T47D (cell line): ENCODE measurements around the gene POLR3C.

Source experiments
- DNase-seq, 2 experiments: peaks; one replicate each; pipeline versions ENCODE4 v3.0.0 to v3.0.0-alpha.2; 2011 to 2012; ENCODE audit warnings: low read depth in 1 of 2, low spot score in 1 of 2
- JUND ChIP-seq: IDR thresholded peaks from 2 replicates; pipeline ENCODE4 v1.6.1; 2012; ENCODE audit warnings: low read depth
- in situ Hi-C: cut with HindIII; loops from 2 replicates; pipeline ENCODE4 v1.10.0; 2016; ENCODE audit warnings: low sequenced_read_pairs, low pct_unique_long_range_greater_than_20kb

POLR3C gene

DNA sequence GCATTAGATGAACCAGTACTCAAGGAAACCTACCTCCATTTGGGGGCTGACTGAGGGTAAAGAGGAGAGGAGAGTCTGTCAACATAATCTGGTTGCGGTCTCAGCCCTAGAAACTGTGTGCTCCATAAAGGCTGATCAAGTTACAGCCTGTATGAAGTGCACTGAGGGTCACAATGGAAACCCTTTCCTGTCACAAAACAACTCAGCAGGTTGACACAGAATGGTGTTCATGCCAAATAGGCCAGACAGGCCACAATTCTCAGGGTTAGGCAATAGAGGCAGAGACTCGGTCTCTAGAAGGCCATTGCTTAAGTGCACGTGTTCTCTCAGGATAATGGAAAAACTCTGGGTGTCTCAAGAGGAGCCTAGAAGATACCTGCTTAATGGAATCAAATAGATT is 65.7 kb downstream of the POLR3C start:
- TF ChIP-seq JUND: no peak
- in situ Hi-C loops: no loop called here
- peak in 1 of 2 experiments; percentile 23 for DNase-seq

DNA sequence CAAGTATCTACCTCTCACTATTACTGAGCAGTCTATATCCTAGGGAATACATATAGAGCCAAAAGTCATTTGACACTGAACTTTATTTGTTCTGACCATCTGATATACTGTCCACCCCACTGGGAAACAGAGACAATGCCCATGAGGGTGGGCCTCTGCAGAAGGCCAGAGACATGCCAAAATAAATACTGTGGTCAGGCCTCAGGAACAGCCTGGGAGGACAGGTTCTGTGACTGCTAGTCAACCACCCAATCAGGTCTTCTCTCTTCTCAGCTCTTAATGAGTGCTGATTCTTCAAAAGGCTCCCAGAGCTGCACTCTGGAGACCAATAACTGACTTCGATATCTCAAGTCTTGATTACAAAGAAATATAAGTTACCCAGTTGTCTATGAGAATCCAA is 67.1 kb downstream of the POLR3C start:
- in situ Hi-C loops: no loop called here
- peak; percentile 72 to 99 for DNase-seq
- no peak; the same call in 1 of the 2 replicates for TF ChIP-seq JUND

DNA sequence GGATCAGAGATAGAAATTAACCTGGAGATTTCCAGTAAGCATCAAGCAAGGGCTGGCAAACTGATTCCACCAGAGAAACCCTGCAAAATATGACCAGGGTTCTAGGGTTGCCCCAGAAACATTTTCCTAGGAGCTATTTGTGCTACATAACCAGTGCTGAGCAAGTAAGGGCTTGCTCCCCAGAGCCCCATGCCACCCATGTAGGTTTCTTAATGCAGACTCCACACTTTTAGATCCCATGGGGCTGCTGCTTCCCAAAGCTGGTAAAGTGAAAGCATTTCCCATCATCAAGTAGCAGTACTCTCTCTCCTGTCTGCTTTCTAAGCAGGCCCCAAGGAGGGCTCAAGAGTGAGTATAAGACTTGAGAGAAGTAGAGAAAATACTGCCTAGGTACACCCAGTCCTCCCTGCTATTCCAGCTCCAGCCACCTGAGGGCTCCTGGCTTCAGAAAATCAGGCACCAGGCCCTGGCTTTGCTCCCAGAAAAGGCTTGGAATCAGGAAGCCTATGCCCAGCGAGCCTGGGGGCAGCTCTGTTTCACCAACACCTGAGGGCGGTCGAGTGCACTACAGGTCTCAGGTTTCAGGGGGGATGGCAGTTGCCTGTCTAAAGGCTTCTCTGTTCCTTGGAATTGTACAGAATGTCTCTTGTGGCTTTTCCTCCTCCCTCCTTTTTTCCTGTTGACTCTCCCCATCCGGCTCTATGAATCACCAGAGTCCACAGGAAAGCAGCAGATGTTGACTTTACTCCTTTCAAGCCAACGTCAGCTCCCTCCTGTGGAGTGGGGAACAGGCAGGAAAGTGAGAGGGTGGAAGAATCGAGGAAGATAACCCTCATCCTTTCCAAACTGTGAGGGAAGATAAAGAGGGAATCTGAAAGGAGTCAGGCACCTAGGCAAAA is 67.8 kb downstream of the POLR3C start:
- in situ Hi-C loops: no loop called here

DNA sequence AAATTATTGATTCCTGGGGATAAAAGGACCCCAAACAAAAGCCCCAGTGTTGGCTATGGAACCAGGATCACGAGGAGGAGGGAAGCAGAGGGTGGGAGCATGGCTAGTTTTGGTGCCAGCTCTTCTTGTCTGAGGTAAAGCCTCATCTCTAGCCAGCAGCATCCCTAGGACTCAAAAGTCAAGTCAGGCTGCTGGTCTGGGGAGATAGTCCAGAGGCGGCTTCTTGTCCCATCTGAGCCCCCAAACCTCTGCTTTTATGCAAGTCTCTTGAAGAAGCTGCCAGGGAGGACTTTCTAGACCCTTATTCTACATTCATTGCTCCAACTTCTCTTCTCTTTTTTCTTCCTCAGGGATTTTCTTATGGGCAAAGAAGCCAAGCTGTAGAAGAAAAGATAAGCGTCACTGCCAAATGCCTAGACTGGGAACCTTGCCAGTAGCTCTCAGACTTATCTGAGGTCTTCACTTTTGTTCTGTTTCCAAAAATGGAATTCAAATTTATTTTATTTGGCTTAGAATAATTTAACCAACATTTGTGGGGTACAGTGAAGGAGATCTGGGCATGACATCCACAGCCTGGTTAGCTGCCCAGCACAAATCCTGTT is 68.6 kb downstream of the POLR3C start:
- in situ Hi-C loops: no loop called here
- no peak for TF ChIP-seq JUND
- DNase-seq: no peak

More for the DNA sequence above, 67.8 kb downstream of the POLR3C start:
- DNase-seq: peak; percentile 88 to 100
- TF ChIP-seq JUND: peak; percentile 75; the same call in 1 of the 2 replicates

DNA sequence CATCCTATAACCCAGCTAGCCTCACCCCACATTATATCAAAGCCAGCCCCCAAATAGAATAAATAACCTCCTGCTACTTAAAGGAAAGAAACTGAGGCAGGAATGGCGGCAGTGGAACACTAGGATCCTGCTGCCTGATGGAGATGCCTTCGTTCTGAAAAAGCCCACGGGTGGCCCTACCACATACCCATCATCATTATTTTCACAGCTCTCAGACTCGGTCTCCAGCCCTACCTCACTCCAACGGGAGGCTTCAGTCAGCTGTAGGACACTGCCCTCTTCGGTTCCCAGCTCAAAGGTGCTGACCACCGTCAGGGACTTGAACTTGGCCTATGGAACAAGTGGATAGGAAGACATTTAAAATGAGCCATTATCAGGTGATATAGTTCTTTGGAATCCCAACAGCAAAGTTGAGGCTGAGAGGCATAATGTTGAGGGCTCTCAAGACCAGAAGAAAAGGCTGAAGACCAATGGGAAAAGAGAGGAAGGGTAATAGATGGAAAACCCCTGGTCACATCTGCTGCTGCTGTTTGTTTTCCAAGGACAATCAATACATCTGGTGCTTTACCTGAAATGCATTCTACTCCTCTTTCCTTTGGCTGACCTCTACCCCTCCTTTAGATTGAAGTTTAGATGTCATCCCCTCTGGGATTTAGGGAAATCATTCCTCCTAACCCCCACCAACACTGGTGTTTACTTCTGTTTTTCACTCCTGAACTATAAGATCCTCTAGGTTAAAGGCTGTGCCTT is 69.5 kb downstream of the POLR3C start:
- TF ChIP-seq JUND: no peak
- no peak for DNase-seq
- in situ Hi-C loops: no loop called here
